ENCODE measurements around the gene ALDH1A3.

Gene ALDH1A3

DNA sequence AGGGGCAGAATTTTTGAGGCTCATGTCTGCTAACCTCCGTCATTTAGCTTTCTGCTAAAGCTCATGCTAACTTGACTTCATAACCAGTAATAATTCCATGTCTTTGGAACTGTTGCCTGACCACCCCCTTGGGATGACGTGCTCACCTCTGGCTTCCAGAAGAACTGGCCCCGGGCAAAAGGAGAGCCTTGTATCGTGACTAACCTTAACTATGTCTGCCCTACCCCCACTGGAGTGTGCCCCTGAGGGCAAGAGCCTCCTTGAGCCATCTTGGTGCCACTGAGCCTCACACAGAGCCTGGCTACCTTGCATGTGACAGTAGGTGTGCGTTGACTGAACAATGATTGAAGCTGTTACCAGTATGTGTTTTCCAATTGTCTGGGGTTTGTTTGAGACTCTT lies 44.3 kb downstream of the ALDH1A3 start:
- Histone ChIP-seq H3K4me3 (no peak overlapping the region), H3K36me3 (replicated peaks) (peaks cover 16% of the 10 kb centered on the region), H3K27me3 (ENCODE audit: low read depth) (no peaks in the 10 kb centered on the region), H3K4me1 (peaks cover 4% of the 10 kb centered on the region), H3K9me3 (no peaks in the 10 kb centered on the region)
- DNase-seq (ENCODE audit: low spot score in 2 of 2) = no peak
- in situ Hi-C loops (cut with MboI; ENCODE audit: low sequenced_read_pairs) = loop anchor here (25.0 kb wide), 1 partner anchor 338 kb away; the partner anchor contains the start of gene CHSY1

DNA sequence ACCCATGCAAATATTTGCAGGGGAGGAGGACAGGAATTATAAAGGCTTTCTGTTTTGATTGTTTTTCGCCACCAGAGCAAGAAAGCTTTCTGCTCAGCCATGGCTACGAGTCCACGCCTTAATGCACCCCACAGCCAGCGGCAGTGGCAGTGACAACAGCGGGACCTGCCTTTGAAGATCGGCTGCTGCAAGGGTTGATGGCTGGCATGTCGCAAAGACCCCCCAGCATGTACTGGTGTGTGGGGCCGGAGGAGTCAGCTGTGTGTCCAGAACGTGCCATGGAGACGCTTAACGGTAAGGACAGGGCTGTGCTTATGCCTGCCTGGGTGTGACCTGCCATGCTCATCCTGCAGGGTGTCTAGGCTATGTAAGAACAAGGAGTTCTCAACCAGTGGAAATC lies 44.8 kb downstream of the ALDH1A3 start:
- Histone ChIP-seq H3K4me3 (no peak overlapping the region), H3K27me3 (ENCODE audit: low read depth) (no peaks in the 10 kb centered on the region), H3K36me3 (replicated peaks) (peaks cover 16% of the 10 kb centered on the region), H3K4me1 (peaks cover 4% of the 10 kb centered on the region), H3K9me3 (no peaks in the 10 kb centered on the region)
- no peak for DNase-seq (ENCODE audit: low spot score in 2 of 2)
- in situ Hi-C loops (cut with MboI; ENCODE audit: low sequenced_read_pairs) = loop anchor here (25.0 kb wide), 1 partner anchor 338 kb away; the partner anchor contains the start of gene CHSY1

DNA sequence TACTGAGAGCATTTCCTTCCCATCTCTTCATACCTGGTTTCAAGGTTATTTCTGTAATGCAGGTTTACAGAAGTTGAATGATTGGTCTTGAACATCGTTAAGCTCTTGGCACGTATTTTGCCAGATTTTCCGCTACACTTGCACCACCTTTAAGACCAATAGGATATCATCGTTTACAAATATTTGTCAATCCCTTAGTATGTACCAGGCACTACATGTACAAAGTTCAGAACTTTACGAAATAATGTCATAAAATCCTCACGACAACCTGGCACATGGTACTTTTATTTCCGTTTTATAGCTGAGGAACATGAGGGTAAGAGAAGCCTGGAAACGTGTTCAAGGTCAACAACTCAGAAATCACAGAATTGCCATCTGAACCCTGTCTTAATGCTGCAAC lies 45.8 kb downstream of the ALDH1A3 start:
- Histone ChIP-seq H3K4me1 (no peaks in the 10 kb centered on the region), H3K9me3 (no peaks in the 10 kb centered on the region), H3K36me3 (replicated peaks) (peaks cover 16% of the 10 kb centered on the region), H3K27me3 (ENCODE audit: low read depth) (no peaks in the 10 kb centered on the region), H3K4me3 (no peak overlapping the region)
- in situ Hi-C loops (cut with MboI; ENCODE audit: low sequenced_read_pairs) = no loop called here
- DNase-seq (ENCODE audit: low spot score in 2 of 2) = no peak

- Histone ChIP-seq H3K4me1 (no peaks in the 10 kb centered on the region), H3K27me3 (ENCODE audit: low read depth) (no peaks in the 10 kb centered on the region), H3K9me3 (no peaks in the 10 kb centered on the region), H3K4me3 (no peak overlapping the region), H3K36me3 (replicated peaks) (peaks cover 16% of the 10 kb centered on the region)
- DNase-seq (ENCODE audit: low spot score in 2 of 2) = no peak
- in situ Hi-C loops (cut with MboI; ENCODE audit: low sequenced_read_pairs) = no loop called here
Measured at GRCh38 chr15:100926258-100926657, 46.6 kb downstream of the ALDH1A3 start.

- Histone ChIP-seq H3K27me3 (ENCODE audit: low read depth) (no peaks in the 10 kb centered on the region), H3K4me1 (no peaks in the 10 kb centered on the region), H3K9me3 (no peaks in the 10 kb centered on the region), H3K4me3 (no peak overlapping the region), H3K36me3 (replicated peaks) (peaks cover 16% of the 10 kb centered on the region)
- in situ Hi-C loops (cut with MboI; ENCODE audit: low sequenced_read_pairs) = no loop called here
- DNase-seq (ENCODE audit: low spot score in 2 of 2) = no peak
Measured at GRCh38 chr15:100926971-100927756, 47.5 kb downstream of the ALDH1A3 start.

GRCh38 chr15:100928632-100929280 lies 49.1 kb downstream of the ALDH1A3 start:
- no peaks in the 10 kb centered on the region for H3K9me3 ChIP-seq
- H3K27me3 ChIP-seq (ENCODE audit: low read depth) = no peaks in the 10 kb centered on the region
- no peak for DNase-seq (ENCODE audit: low spot score in 2 of 2)
- no peak overlapping the region for H3K4me3 ChIP-seq
- in situ Hi-C loops (cut with MboI; ENCODE audit: low sequenced_read_pairs) = no loop called here
- no peaks in the 10 kb centered on the region for H3K4me1 ChIP-seq
- H3K36me3 ChIP-seq (replicated peaks) = peaks cover 13% of the 10 kb centered on the region

DNA sequence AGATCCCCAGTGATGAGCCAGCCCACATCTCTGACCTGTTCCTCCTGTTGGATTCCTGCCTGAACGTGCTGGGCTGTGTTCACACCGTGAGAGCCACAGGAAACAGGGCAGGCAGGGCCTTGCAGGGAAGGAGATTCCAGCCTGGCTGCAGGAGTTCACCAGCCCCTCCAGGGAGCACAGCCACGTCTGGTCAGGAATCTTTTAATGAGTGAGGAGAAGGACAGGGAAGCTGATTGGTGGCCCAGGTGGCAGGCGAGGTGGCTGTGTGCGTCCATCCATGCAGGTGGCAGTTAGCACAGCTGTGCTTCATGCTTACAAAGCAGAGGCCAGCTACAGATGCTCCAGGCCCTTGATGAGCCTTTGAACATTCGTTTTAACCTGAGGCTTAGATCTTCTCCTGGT lies 50.0 kb downstream of the ALDH1A3 start:
- Histone ChIP-seq H3K4me3 (no peak overlapping the region), H3K9me3 (no peaks in the 10 kb centered on the region), H3K27me3 (ENCODE audit: low read depth) (no peaks in the 10 kb centered on the region), H3K36me3 (replicated peaks) (peaks cover 13% of the 10 kb centered on the region), H3K4me1 (no peaks in the 10 kb centered on the region)
- DNase-seq (ENCODE audit: low spot score in 2 of 2) = no peak
- in situ Hi-C loops (cut with MboI; ENCODE audit: low sequenced_read_pairs) = no loop called here

DNA sequence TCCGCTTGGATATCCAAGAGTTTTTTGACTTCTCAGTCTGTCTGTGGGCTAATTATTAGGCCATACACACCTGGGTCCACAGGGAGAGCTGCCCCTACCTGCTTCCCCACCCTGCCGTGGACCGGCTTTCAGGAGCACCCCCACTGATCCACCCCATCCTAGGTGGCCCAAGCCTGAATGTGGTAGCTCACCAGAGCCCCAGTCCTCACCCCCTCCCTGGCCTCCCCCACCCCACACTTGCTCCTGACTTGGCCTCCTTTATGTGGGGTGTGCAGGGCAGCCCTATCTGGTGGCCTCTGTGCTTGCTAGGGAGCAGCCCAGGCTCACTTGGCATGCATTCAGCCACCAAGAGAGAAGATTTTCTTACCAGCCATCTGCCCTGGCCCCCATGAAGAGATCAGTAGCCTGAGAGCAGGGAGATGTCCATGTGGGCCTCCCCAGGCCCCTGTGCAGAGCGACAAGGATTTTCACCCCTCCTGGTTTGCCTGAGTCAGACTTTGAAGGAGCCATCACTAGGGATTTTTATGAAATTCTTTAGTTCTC lies 50.7 kb downstream of the ALDH1A3 start:
- in situ Hi-C loops (cut with MboI; ENCODE audit: low sequenced_read_pairs) = no loop called here
- H3K9me3 ChIP-seq = no peaks in the 10 kb centered on the region
- H3K36me3 ChIP-seq (replicated peaks) = peaks cover 13% of the 10 kb centered on the region
- no peak for DNase-seq (ENCODE audit: low spot score in 2 of 2)
- no peaks in the 10 kb centered on the region for H3K27me3 ChIP-seq (ENCODE audit: low read depth)
- no peak overlapping the region for H3K4me3 ChIP-seq
- no peaks in the 10 kb centered on the region for H3K4me1 ChIP-seq

DNA sequence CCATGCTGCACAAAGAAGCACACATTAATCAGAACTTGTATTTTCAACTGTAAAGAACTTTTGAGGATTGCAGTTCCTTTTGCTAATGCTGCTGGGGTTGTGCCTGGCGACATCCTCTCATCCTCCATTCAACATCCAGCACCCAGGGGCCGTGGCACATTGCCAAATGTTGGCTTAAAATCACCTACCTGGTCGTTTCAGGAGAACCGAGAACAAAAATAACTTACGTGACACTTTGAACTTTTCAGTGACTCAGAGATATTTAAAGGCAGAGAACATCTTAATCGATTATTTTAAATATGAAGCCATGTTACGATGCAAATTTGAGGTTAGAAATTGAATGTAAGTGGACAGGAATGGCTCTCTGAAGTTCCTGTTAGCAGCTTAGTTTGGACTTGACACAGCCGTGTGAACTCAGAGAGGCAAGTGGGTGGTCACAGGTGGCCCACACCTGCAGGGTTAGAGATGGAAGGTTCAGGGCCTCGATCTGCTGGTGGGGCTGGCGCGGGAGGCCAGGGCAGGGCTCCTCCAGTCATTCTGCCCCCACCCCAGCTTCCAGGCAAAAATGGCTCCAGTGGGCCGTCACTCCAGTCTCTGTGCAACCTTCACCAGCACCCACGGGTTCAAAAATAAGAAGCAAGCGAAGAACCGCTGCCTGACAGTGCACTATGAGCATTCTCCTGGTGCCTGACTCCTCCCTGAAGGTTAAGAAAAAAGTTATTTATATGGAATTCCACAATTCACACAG lies 51.7 kb downstream of the ALDH1A3 start:
- no peak for DNase-seq (ENCODE audit: low spot score in 2 of 2)
- Histone ChIP-seq H3K9me3 (no peaks in the 10 kb centered on the region), H3K27me3 (ENCODE audit: low read depth) (no peaks in the 10 kb centered on the region), H3K4me1 (no peaks in the 10 kb centered on the region), H3K4me3 (no peak overlapping the region), H3K36me3 (replicated peaks) (peaks cover 4% of the 10 kb centered on the region; the same call in 1 of the 2 replicates)
- in situ Hi-C loops (cut with MboI; ENCODE audit: low sequenced_read_pairs) = no loop called here

- Histone ChIP-seq H3K27me3 (ENCODE audit: low read depth) (no peaks in the 10 kb centered on the region), H3K9me3 (no peaks in the 10 kb centered on the region), H3K36me3 (replicated peaks) (0 out of 2 replicates have a peak, but pooled peaks cover 4% of the 10 kb centered on the region), H3K4me1 (no peaks in the 10 kb centered on the region), H3K4me3 (no peak overlapping the region)
- in situ Hi-C loops (cut with MboI; ENCODE audit: low sequenced_read_pairs) = no loop called here
- no peak for DNase-seq (ENCODE audit: low spot score in 2 of 2)
Measured at GRCh38 chr15:100932676-100933348, 53.2 kb downstream of the ALDH1A3 start.

DNA sequence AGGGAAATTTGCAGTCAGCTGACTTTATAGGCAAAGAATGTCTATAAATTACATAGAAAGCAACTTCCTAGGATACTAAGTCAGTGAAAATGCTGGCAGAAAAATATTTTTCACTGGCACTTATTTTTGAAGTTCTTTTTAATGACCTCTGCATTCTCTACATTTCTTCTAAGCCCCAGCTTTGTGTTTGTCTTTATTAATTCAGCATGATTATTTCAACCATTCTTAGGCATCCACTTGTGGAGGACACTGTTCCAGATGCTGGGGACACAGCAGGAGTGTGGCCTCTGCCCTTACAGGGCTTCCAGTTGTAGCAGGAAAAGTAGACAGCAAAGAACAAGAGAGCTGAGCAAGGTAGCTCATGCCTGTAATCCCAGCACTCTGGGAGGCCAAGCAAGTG lies 54.5 kb downstream of the ALDH1A3 start:
- in situ Hi-C loops (cut with MboI; ENCODE audit: low sequenced_read_pairs) = no loop called here
- DNase-seq (ENCODE audit: low spot score in 2 of 2) = no peak
- no peaks in the 10 kb centered on the region for H3K9me3 ChIP-seq
- no peak overlapping the region for H3K4me3 ChIP-seq
- no peaks in the 10 kb centered on the region for H3K36me3 ChIP-seq (replicated peaks)
- H3K27me3 ChIP-seq (ENCODE audit: low read depth) = no peaks in the 10 kb centered on the region
- no peaks in the 10 kb centered on the region for H3K4me1 ChIP-seq

DNA sequence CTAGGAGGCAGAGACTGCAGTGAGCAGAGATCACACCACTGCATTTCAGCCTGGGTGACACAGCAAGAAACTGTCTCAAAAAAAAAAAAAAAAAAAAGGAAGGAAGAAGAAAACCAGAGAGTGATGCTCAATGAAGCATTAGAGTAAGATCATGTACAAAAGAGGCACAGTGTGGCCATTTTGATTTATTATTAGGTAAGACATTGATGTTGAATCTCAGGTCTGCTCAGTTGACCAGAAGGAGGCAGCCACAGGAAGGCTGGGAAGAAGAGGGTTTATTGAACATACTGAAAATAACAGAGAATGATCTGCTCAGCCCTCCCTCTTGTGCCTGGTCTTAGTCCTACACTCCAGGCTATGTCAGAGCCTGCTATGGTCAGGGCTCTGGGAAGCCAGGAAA lies 55.1 kb downstream of the ALDH1A3 start:
- in situ Hi-C loops (cut with MboI; ENCODE audit: low sequenced_read_pairs) = no loop called here
- no peaks in the 10 kb centered on the region for H3K4me1 ChIP-seq
- no peak overlapping the region for H3K4me3 ChIP-seq
- no peak for DNase-seq (ENCODE audit: low spot score in 2 of 2)
- H3K27me3 ChIP-seq (ENCODE audit: low read depth) = no peaks in the 10 kb centered on the region
- H3K9me3 ChIP-seq = no peaks in the 10 kb centered on the region
- H3K36me3 ChIP-seq (replicated peaks) = no peaks in the 10 kb centered on the region

- H3K4me1 ChIP-seq = no peaks in the 10 kb centered on the region
- no peaks in the 10 kb centered on the region for H3K9me3 ChIP-seq
- no peak for DNase-seq (ENCODE audit: low spot score in 2 of 2)
- in situ Hi-C loops (cut with MboI; ENCODE audit: low sequenced_read_pairs) = no loop called here
- H3K27me3 ChIP-seq (ENCODE audit: low read depth) = no peaks in the 10 kb centered on the region
- H3K36me3 ChIP-seq (replicated peaks) = no peaks in the 10 kb centered on the region; the same call in 1 of the 2 replicates
- H3K4me3 ChIP-seq = no peak overlapping the region
Measured at GRCh38 chr15:100937171-100937570, 57.5 kb downstream of the ALDH1A3 start.

Data from HAP-1 (cell line).